Measurements from ENCODE around the gene SLC46A2. TPM values are rescaled to one million over a fixed set of nuclear protein-coding genes. Genes with fewer than 3 reads are reported as not detected.

SLC46A2 gene
- total and polyA plus RNA-seq, 9 of the 15 experiments (the other 6 are each of a cell fraction or from before 2014, with no cell fraction given): not detected

GRCh38 chr9:112878752-112879151, 11.9 kb downstream of the SLC46A2 start:
- H3K9me3 ChIP-seq (replicated peaks; ENCODE audit: control insufficient read depth, insufficient read depth, low read depth, low read length): no peaks in the 10 kb centered on the region
- ATAC-seq (no peak), FAIRE-seq (no peak), DNase-seq (ENCODE audit: extremely low read depth in 1 of 4, low spot score in 3 of 4) (no peak)
- H3K27me3 ChIP-seq (ENCODE audit: control insufficient read depth in 2 of 2, insufficient read depth in 2 of 2, low read length in 2 of 2): peaks cover 5 to 12% of the 10 kb centered on the region in 2 experiments; a peak in 4 of 5 replicates
- no peaks in the 10 kb centered on the region for H3K36me3 ChIP-seq (ENCODE audit: control insufficient read depth, insufficient read depth, low read length)
- WGBS (ENCODE audit: insufficient coverage, low coverage, missing lambda C conversion rate): 6% methylated on average over 2 of the region's 2 CpGs
- no peak overlapping the region for H2AFZ ChIP-seq (ENCODE audit: low read depth, low read length)
- POLR2A ChIA-PET: interaction anchor here (0.7 to 0.8 kb wide), 2 partner anchors 11 to 37 kb away, joined by 3 to 4 read pairs; no protein-coding TSS in a partner anchor
- no peak for TF ChIP-seq ZNF239 (CRISPR knock-in tag; IDR thresholded peaks at IDR 0.05)
- TF ChIP-seq ZNF280A (IDR thresholded peaks at IDR 0.05; ENCODE audit: low read depth, partially characterized antibody): no peak
- TF ChIP-seq ATF3 (IDR thresholded peaks at IDR 0.05): no peak
- no peak for TF ChIP-seq ATF3 (CRISPR knock-in tag; conservative IDR thresholded peaks at IDR 0.05)
- no peak for TF ChIP-seq ATF4 (CRISPR knock-in tag; IDR thresholded peaks at IDR 0.05)
- no peaks in the 10 kb centered on the region for H4K20me1 ChIP-seq (replicated peaks; ENCODE audit: control insufficient read depth, insufficient read depth, low read length)
- intact Hi-C loops (cut with micrococcal nuclease) (no loop called here), in situ Hi-C loops (cut with MboI) (no loop called here)
- BruUV-seq (replicated peaks): no TSS peak
- H3K4me2 ChIP-seq (ENCODE audit: insufficient read depth, low read length): no peak overlapping the region
- no peak overlapping the region for H3K27ac ChIP-seq (ENCODE audit: extremely low read depth, low read depth, low read length)
- H3K4me1 ChIP-seq (replicated peaks in 1 of 2; ENCODE audit: control insufficient read depth in 2 of 2, insufficient read depth in 2 of 2, low read length in 2 of 2): no peaks in the 10 kb centered on the region
- no peak overlapping the region for H3K9ac ChIP-seq (ENCODE audit: insufficient read depth in 1 of 2, low read depth in 2 of 2, low read length in 2 of 2)
- CTCF ChIA-PET (ENCODE audit: low intra/inter-chr PET ratio): no interaction called here
- H3K4me3 ChIP-seq: no peak overlapping the region
- H3K79me2 ChIP-seq (ENCODE audit: control insufficient read depth, insufficient read depth, low read length): no peaks in the 10 kb centered on the region
- no peaks in the 10 kb centered on the region for H3K9me1 ChIP-seq (ENCODE audit: control insufficient read depth, insufficient read depth, low read length)
